Stimulated activated CD4-positive, alpha-beta T cell treated with anti-CD3 and anti-CD28 coated beads, Interleukin-1b, Interleukin-23, amount 100 ng/mL, for 1 hour (primary cell): ENCODE measurements around the gene TRIM56.
"Not testable (repeated sequence)": the region's sequence is repeated elsewhere in the genome, so short reads cannot be mapped to it uniquely, and the experiment has no call there.

Experiments
- DNase-seq, 2 donors: peaks; one replicate each; pipeline ENCODE4 v3.0.0-alpha.2; 2020; ENCODE audit warnings: low read depth in 2 of 2

TRIM56 gene

GRCh38 chr7:101085162-101085964 lies at the start of gene TRIM56:
TSS of gene TRIM56 (plus strand) at chr7:101085481. CDS start at chr7:101087313, 1,832 bp downstream.
- DNase-seq = peak; percentile 39 to 48

- DNase-seq = no peak
Measured at GRCh38 chr7:101035941-101036340, 49.3 kb upstream of the TRIM56 start.

- not testable (repeated sequence) for DNase-seq
Measured at GRCh38 chr7:101041283-101041682, 44.0 kb upstream of the TRIM56 start.

GRCh38 chr7:101058355-101058754 lies 26.9 kb upstream of the TRIM56 start:
- DNase-seq = peak in 1 of 2 donors; percentile 21

- DNase-seq = no peak
Measured at GRCh38 chr7:101059620-101059942, 25.7 kb upstream of the TRIM56 start.

- no peak for DNase-seq
Measured at GRCh38 chr7:101060992-101061391, 24.3 kb upstream of the TRIM56 start.

- not testable (repeated sequence) for DNase-seq
Measured at GRCh38 chr7:101064176-101064550, 21.1 kb upstream of the TRIM56 start.

GRCh38 chr7:101065162-101065561 lies 20.1 kb upstream of the TRIM56 start:
- not testable (repeated sequence) for DNase-seq

GRCh38 chr7:101066141-101066832 lies 19.0 kb upstream of the TRIM56 start:
- DNase-seq = no peak

- no peak for DNase-seq
Measured at GRCh38 chr7:101066833-101067177, 18.5 kb upstream of the TRIM56 start.

GRCh38 chr7:101068401-101068800 lies 16.9 kb upstream of the TRIM56 start:
- DNase-seq = no peak

GRCh38 chr7:101071362-101072104 lies 13.7 kb upstream of the TRIM56 start:
- DNase-seq = not testable (repeated sequence)

- no peak for DNase-seq
Measured at GRCh38 chr7:101075646-101076045, 9.6 kb upstream of the TRIM56 start.

- not testable (repeated sequence) for DNase-seq
Measured at GRCh38 chr7:101076183-101076582, 9.1 kb upstream of the TRIM56 start.

- DNase-seq = peak; percentile 71 to 77
Measured at GRCh38 chr7:101077303-101078086, 7.8 kb upstream of the TRIM56 start.

- no peak for DNase-seq
Measured at GRCh38 chr7:101081432-101081831, 3.8 kb upstream of the TRIM56 start.

- DNase-seq = no peak
Measured at GRCh38 chr7:101084865-101085161, 468 bp upstream of the TRIM56 start.

- no peak for DNase-seq
Measured at GRCh38 chr7:101087334-101088068, 2.2 kb downstream of the TRIM56 start.

GRCh38 chr7:101088069-101088425 lies 2.8 kb downstream of the TRIM56 start:
- no peak for DNase-seq

- DNase-seq = no peak
Measured at GRCh38 chr7:101088858-101089529, 3.7 kb downstream of the TRIM56 start.

- DNase-seq = no peak
Measured at GRCh38 chr7:101089876-101090275, 4.6 kb downstream of the TRIM56 start.
